Activated B cell treated with CpG ODN at 0.5 μM for 24 hours (primary cell): ENCODE results near the gene SLC1A2. TPM values are rescaled to one million over a fixed set of nuclear protein-coding genes. Genes with fewer than 3 reads are reported as not detected.

Experiments
- ATAC-seq: fragments of 200-7000 bp; cut with Tn5 transposase; one replicate; pipeline ENCODE4 v1.10.0; 2021; ENCODE audit warnings: low read depth, mild to moderate bottlenecking, moderate library complexity
- CTCF ChIA-PET: fragments of 350-600 bp; sonication (Branson Sonifier 250); formaldehyde crosslinking; loops from one replicate; lab custom pipeline; 2021; ENCODE audit warnings: antibody characterized with exemption; lab: Charles Lee
- POLR2A ChIA-PET: fragments of 350-600 bp; sonication (Branson Sonifier 250); formaldehyde crosslinking; loops from one replicate; lab custom pipeline; 2021; ENCODE audit warnings: antibody characterized with exemption; lab: Charles Lee
- DNase-seq: peaks from one replicate; pipeline ENCODE4 v3.0.0; 2022
- H3K27ac Mint-ChIP-seq: one replicate; pipeline ENCODE4 v1.8.0; 2020; ENCODE audit warnings: mixed read lengths
- H3K27me3 Mint-ChIP-seq: one replicate; pipeline ENCODE4 v1.8.0; 2021; ENCODE audit warnings: mixed read lengths
- H3K36me3 Mint-ChIP-seq: one replicate; pipeline ENCODE4 v1.8.0; 2021; ENCODE audit warnings: low read depth, mixed read lengths
- H3K4me1 Mint-ChIP-seq: one replicate; pipeline ENCODE4 v1.8.0; 2021; ENCODE audit warnings: mixed read lengths
- H3K4me3 Mint-ChIP-seq: one replicate; pipeline ENCODE4 v1.8.0; 2020; ENCODE audit warnings: mild to moderate bottlenecking, mixed read lengths
- H3K9me3 Mint-ChIP-seq: one replicate; pipeline ENCODE4 v1.8.0; 2020; ENCODE audit warnings: mixed read lengths
- intact Hi-C: fragments of 100-400 bp; cut with micrococcal nuclease; formaldehyde crosslinking; loops from one replicate; pipeline ENCODE4 v1.15.1; 2024
- total RNA-seq: library from RNA; stranded (reverse); gene quantifications from 2 replicates; pipeline ENCODE4 v1.2.3, GENCODE V29; 2022
- TF ChIP-seq, protein P1 (sequence below): fragments of 200-600 bp; IDR thresholded peaks from one replicate; pipeline ENCODE4 v1.8.0; 2022; ENCODE audit warnings: antibody characterized with exemption, mild to moderate bottlenecking

SLC1A2 gene
- total RNA-seq, 1 donor from 2014 or later = not detected

DNA sequence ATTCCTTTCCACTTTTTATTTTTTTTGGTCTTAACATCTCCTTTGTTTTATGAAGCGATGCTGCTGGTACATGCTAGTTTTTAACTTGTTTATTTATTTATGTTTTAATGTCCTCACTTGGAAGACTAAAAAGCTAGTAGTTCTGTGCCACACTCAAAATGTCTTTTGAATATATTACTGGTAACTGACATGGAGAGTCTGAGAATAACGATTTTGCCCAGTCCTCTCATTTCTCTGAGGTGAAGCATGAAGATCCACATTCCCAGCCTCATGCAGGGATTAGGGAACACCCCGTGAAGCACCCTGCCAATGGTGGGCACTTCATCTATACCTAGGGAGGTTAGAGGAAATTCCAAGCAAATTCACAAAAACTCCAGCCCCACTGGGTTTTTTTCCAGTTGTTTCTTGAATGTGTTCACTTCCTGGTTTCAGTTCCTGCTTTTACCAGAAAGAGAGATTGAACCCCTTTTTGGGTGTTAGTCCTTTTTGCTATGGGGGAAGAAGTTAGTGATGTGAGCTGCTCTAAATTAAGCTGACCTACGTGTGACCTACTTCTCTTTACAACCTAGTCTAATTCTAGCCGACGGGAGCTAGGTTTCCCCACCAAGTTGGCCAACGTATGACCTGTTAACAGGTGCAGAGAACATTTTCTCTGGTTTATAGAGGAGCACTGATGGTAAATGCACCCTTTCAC, 106.1 kb downstream of the SLC1A2 start:
- CTCF ChIA-PET = interaction anchor here (0.7 to 1.0 kb wide), 3 partner anchors 8 to 1455 kb away, joined by 3 to 4 read pairs (median 4); no protein-coding TSS in a partner anchor

DNA sequence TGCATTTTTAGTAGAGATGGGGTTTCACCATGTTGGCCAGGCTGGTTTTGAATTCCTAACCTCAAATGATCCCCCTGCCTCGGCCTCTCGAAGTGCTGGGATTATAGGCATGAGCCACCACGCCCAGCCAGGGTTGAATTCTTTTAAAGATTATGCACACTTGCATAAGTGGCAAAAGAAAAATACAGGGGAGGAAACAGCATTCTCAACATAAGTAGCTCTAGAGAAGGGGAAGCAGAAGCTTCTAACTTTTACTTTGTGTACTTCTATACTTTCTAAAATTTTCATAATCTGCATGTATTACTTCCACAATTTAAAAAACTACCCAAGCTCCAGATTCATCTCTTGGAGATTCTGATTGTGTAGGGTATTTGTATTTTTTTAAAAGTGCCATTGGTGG, 108.0 kb downstream of the SLC1A2 start:
- DNase-seq = no peak
- TF ChIP-seq, protein P1, sequence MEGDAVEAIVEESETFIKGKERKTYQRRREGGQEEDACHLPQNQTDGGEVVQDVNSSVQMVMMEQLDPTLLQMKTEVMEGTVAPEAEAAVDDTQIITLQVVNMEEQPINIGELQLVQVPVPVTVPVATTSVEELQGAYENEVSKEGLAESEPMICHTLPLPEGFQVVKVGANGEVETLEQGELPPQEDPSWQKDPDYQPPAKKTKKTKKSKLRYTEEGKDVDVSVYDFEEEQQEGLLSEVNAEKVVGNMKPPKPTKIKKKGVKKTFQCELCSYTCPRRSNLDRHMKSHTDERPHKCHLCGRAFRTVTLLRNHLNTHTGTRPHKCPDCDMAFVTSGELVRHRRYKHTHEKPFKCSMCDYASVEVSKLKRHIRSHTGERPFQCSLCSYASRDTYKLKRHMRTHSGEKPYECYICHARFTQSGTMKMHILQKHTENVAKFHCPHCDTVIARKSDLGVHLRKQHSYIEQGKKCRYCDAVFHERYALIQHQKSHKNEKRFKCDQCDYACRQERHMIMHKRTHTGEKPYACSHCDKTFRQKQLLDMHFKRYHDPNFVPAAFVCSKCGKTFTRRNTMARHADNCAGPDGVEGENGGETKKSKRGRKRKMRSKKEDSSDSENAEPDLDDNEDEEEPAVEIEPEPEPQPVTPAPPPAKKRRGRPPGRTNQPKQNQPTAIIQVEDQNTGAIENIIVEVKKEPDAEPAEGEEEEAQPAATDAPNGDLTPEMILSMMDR = no peak
- ChIA-PET CTCF (interaction anchor here (1.2 kb wide), 1 partner anchor 75 kb away, joined by 3 read pairs; no protein-coding TSS in a partner anchor), POLR2A (interaction anchor here (1.3 kb wide), 1 partner anchor 38 kb away, joined by 4 read pairs; no protein-coding TSS in a partner anchor)
- Mint-ChIP-seq H3K4me1 (peaks cover 50% of the 10 kb centered on the region), H3K4me3 (peak overlapping the region; percentile 15), H3K36me3 (no peaks in the 10 kb centered on the region), H3K27me3 (no peaks in the 10 kb centered on the region), H3K27ac (peak overlapping the region; percentile 56), H3K9me3 (no peaks in the 10 kb centered on the region)
- ATAC-seq = no peak
- intact Hi-C loops = loop anchor here (5.0 kb wide), 1 partner anchor 394 kb away; the partner anchor contains the start of genes APIP and PDHX

More for the DNA sequence above, 106.1 kb downstream of the SLC1A2 start:
- intact Hi-C loops = loop anchor here (1.0 to 5.0 kb wide), 4 partner anchors 18 to 396 kb away; partner anchors contain the start of genes APIP and PDHX
- H3K4me3 Mint-ChIP-seq = peak overlapping the region; percentile 38
- H3K27me3 Mint-ChIP-seq = no peaks in the 10 kb centered on the region
- peaks cover 64% of the 10 kb centered on the region for H3K4me1 Mint-ChIP-seq
- H3K36me3 Mint-ChIP-seq = no peaks in the 10 kb centered on the region
- TF ChIP-seq, protein P1 = no peak
- no peak for DNase-seq
- peak; percentile 91 for ATAC-seq
- H3K9me3 Mint-ChIP-seq = no peaks in the 10 kb centered on the region
- H3K27ac Mint-ChIP-seq = peak overlapping the region; percentile 72
- POLR2A ChIA-PET = interaction anchor here (0.9 to 1.3 kb wide), 3 partner anchors 172 to 727 kb away, joined by 3 read pairs; no protein-coding TSS in a partner anchor

DNA sequence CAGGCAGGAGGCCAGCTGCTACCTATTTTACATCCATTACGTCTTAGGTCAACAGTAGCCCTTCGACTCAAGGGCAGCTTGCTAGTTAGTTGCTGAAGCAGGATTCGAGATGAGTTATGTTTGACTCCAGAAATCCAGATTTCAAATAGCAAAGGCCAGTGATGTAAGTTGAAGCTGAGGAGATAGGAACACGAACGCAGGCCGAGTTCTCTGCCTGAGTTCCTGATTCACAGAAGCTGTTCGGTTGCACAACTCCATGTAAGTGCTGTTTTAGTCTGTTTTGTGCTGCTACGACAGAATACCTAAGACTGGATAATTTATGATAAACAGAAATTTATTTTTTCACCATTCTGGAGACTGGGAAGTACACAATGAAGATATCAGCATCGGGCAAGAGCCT, 111.2 kb downstream of the SLC1A2 start:
- Mint-ChIP-seq H3K4me3 (no peak overlapping the region), H3K9me3 (no peaks in the 10 kb centered on the region), H3K36me3 (no peaks in the 10 kb centered on the region), H3K27ac (no peak overlapping the region), H3K27me3 (no peaks in the 10 kb centered on the region), H3K4me1 (peaks cover 32% of the 10 kb centered on the region)
- ChIA-PET CTCF (interaction anchor here (3.7 kb wide), 1 partner anchor 382 kb away, joined by 29 read pairs; no protein-coding TSS in a partner anchor), POLR2A (no interaction called here)
- TF ChIP-seq, protein P1 = no peak
- intact Hi-C loops = no loop called here
- no peak for DNase-seq
- ATAC-seq = no peak

DNA sequence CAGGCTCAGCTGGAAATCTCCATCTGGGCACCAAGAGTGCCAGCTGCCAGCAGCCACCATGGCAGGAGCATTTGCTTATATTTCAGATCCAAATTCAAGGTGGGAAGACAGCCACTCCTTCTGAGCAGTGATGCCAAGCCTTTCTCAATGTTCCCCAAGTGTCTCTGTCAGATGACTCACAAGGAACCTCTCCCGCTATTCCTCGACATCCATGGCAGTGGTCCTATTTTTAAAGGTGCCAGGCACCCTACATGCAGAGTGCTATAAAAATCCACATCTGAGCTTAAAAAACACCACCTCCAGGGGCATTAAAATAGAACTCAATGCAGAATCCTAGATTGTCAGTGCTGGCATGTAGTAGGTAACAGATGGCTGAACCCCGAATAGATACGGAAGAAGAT, 112.1 kb downstream of the SLC1A2 start:
- intact Hi-C loops = no loop called here
- Mint-ChIP-seq H3K36me3 (no peaks in the 10 kb centered on the region), H3K4me1 (peaks cover 23% of the 10 kb centered on the region), H3K4me3 (no peak overlapping the region), H3K27ac (no peak overlapping the region), H3K9me3 (no peaks in the 10 kb centered on the region), H3K27me3 (no peaks in the 10 kb centered on the region)
- ChIA-PET POLR2A (no interaction called here), CTCF (interaction anchor here (1.1 to 3.7 kb wide), 5 partner anchors 11 to 381 kb away, joined by 3 to 29 read pairs (median 5); no protein-coding TSS in a partner anchor)
- TF ChIP-seq, protein P1 = no peak
- no peak for ATAC-seq
- no peak for DNase-seq
